GM12875 (cell line): ENCODE results near the gene GOLGA6A.

ENCODE experiments used
- H3K4me3 ChIP-seq: one replicate; pipeline ENCODE4 v1.5.1; 2011; ENCODE audit warnings: low read depth, low read length, control low read depth
- CTCF ChIP-seq: IDR thresholded peaks from 2 replicates; pipeline ENCODE4 v1.5.1; 2011; ENCODE audit warnings: low read depth, mild to moderate bottlenecking, control low read depth, inconsistent platforms, low read length, moderate library complexity, borderline replicate concordance; ENCODE audit not compliant: insufficient read depth

Gene GOLGA6A

GRCh38 chr15:74042603-74043424 lies 39.5 kb downstream of the GOLGA6A start:
- no peak for TF ChIP-seq CTCF
- no peak overlapping the region for H3K4me3 ChIP-seq

GRCh38 chr15:74041777-74042435 lies 40.4 kb downstream of the GOLGA6A start:
- H3K4me3 ChIP-seq: no peak overlapping the region
- TF ChIP-seq CTCF: no peak

- TF ChIP-seq CTCF: no peak
- no peak overlapping the region for H3K4me3 ChIP-seq
These were observed 41.0 kb downstream of the GOLGA6A start for GRCh38 chr15:74041311-74041756.

- TF ChIP-seq CTCF: no peak
- no peak overlapping the region for H3K4me3 ChIP-seq
These were observed 42.1 kb downstream of the GOLGA6A start for GRCh38 chr15:74040109-74040850.

GRCh38 chr15:74039656-74040010 lies 42.7 kb downstream of the GOLGA6A start:
- no peak overlapping the region for H3K4me3 ChIP-seq
- no peak for TF ChIP-seq CTCF

- no peak for TF ChIP-seq CTCF
- H3K4me3 ChIP-seq: no peak overlapping the region
These were observed 43.4 kb downstream of the GOLGA6A start for GRCh38 chr15:74038707-74039655.
